Ishikawa (cell line): ENCODE results near the gene TBC1D3H.
"Not testable (repeated sequence)": the region's sequence is repeated elsewhere in the genome, so short reads cannot be mapped to it uniquely, and the experiment has no call there.

Experiments
- FOXM1 ChIP-seq: IDR thresholded peaks from 2 replicates; pipeline ENCODE4 v1.6.1; 2012; ENCODE audit warnings: low read depth, borderline replicate concordance
- NFIC ChIP-seq: IDR thresholded peaks from 2 replicates; pipeline ENCODE4 v1.6.1; 2012
- TF ChIP-seq, protein P1 (sequence below): IDR thresholded peaks from 2 replicates; pipeline ENCODE4 v1.6.1; 2012; ENCODE audit warnings: low read depth, mild to moderate bottlenecking

Gene TBC1D3H

DNA sequence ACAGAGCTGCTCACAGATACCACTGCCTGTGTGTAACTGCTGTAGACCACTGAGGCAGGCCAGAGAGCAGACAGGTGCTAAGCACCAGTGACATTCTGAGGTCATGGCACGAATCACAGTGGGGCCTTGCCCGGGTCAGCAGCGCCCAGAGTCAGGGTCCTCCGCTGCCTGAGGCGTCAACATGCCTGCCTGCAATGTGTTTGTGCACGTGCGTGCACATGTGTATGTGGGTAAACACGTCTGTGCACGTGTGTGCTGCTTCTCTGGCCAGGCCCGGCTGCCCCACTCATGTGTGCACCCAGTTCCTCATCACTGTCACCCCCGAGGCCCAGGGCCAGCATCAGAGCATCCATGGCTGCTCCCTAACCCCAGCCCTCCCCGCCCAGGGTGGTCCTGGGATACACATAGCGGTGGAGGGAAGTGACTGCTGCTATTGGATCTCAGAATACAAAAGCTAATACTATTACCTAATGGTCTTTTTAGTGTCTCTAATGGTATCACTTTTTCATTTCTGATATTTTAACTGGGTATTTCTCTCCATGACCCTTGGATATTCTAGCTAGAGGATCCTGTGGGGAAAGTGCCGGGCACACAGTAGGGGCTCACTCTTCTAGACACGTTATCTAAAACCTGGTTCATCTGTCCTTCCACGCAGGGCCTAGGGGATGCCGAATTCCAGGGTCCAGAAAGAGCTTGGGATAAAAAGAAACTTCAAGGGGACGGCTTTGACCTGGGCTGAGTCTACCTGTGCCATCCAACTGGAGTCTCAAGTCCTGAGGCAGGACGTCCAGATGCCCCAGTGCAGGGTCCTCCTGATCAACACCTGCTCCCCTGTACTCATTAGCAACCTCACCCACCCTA, at the start of gene TBC1D3H:
Gene TBC1D3H (minus strand): TSS at position 51 of the 861 bp plus-strand sequence. CDS start 1,540 bp downstream, outside the sequence.
- TF ChIP-seq, protein P1, sequence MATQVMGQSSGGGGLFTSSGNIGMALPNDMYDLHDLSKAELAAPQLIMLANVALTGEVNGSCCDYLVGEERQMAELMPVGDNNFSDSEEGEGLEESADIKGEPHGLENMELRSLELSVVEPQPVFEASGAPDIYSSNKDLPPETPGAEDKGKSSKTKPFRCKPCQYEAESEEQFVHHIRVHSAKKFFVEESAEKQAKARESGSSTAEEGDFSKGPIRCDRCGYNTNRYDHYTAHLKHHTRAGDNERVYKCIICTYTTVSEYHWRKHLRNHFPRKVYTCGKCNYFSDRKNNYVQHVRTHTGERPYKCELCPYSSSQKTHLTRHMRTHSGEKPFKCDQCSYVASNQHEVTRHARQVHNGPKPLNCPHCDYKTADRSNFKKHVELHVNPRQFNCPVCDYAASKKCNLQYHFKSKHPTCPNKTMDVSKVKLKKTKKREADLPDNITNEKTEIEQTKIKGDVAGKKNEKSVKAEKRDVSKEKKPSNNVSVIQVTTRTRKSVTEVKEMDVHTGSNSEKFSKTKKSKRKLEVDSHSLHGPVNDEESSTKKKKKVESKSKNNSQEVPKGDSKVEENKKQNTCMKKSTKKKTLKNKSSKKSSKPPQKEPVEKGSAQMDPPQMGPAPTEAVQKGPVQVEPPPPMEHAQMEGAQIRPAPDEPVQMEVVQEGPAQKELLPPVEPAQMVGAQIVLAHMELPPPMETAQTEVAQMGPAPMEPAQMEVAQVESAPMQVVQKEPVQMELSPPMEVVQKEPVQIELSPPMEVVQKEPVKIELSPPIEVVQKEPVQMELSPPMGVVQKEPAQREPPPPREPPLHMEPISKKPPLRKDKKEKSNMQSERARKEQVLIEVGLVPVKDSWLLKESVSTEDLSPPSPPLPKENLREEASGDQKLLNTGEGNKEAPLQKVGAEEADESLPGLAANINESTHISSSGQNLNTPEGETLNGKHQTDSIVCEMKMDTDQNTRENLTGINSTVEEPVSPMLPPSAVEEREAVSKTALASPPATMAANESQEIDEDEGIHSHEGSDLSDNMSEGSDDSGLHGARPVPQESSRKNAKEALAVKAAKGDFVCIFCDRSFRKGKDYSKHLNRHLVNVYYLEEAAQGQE, result not testable (repeated sequence)
- not testable (repeated sequence) for TF ChIP-seq NFIC, FOXM1
